Activated naive CD4-positive, alpha-beta T cell treated with anti-CD3 and anti-CD28 coated beads, Interleukin-2, amount 50 U/mL, for 24 hours (primary cell): ENCODE results near the gene SERAC1.

ENCODE experiments used
- H3K27ac Mint-ChIP-seq: one replicate; pipeline ENCODE4 v1.8.0; 2021; ENCODE audit warnings: mild to moderate bottlenecking, mixed read lengths
- H3K27me3 Mint-ChIP-seq: one replicate; pipeline ENCODE4 v1.8.0; 2021; ENCODE audit warnings: mixed read lengths
- H3K36me3 Mint-ChIP-seq: one replicate; pipeline ENCODE4 v1.8.0; 2021; ENCODE audit warnings: mixed read lengths
- H3K4me1 Mint-ChIP-seq: one replicate; pipeline ENCODE4 v1.8.0; 2021; ENCODE audit warnings: mixed read lengths
- H3K4me3 Mint-ChIP-seq: one replicate; pipeline ENCODE4 v1.8.0; 2021; ENCODE audit warnings: mild to moderate bottlenecking, mixed read lengths
- H3K9me3 Mint-ChIP-seq: one replicate; pipeline ENCODE4 v1.8.0; 2021; ENCODE audit warnings: mixed read lengths

SERAC1 gene

GRCh38 chr6:158064725-158065251 is 103.3 kb downstream of the SERAC1 start:
- no peak overlapping the region for H3K27ac Mint-ChIP-seq
- H3K27me3 Mint-ChIP-seq: no peaks in the 10 kb centered on the region
- H3K4me1 Mint-ChIP-seq: peaks cover 7% of the 10 kb centered on the region
- peaks cover 3% of the 10 kb centered on the region for H3K36me3 Mint-ChIP-seq
- H3K4me3 Mint-ChIP-seq: no peak overlapping the region
- no peaks in the 10 kb centered on the region for H3K9me3 Mint-ChIP-seq

GRCh38 chr6:158063736-158064135 is 104.3 kb downstream of the SERAC1 start:
- Mint-ChIP-seq H3K4me1 (peaks cover 13% of the 10 kb centered on the region), H3K4me3 (no peak overlapping the region), H3K9me3 (no peaks in the 10 kb centered on the region), H3K27me3 (no peaks in the 10 kb centered on the region), H3K36me3 (peaks cover 3% of the 10 kb centered on the region), H3K27ac (no peak overlapping the region)

- Mint-ChIP-seq H3K27me3 (no peaks in the 10 kb centered on the region), H3K4me1 (peaks cover 31% of the 10 kb centered on the region), H3K9me3 (no peaks in the 10 kb centered on the region), H3K4me3 (no peak overlapping the region), H3K27ac (no peak overlapping the region), H3K36me3 (peaks cover 7% of the 10 kb centered on the region)
These were observed 106.2 kb downstream of the SERAC1 start for GRCh38 chr6:158061709-158062461.

GRCh38 chr6:158061361-158061708 is 106.7 kb downstream of the SERAC1 start:
- Mint-ChIP-seq H3K27ac (no peak overlapping the region), H3K9me3 (no peaks in the 10 kb centered on the region), H3K4me3 (no peak overlapping the region), H3K27me3 (no peaks in the 10 kb centered on the region), H3K4me1 (peaks cover 31% of the 10 kb centered on the region), H3K36me3 (peaks cover 7% of the 10 kb centered on the region)

GRCh38 chr6:158060455-158061360 is 107.4 kb downstream of the SERAC1 start:
- Mint-ChIP-seq H3K27ac (peak overlapping the region; percentile 74), H3K36me3 (peaks cover 7% of the 10 kb centered on the region), H3K4me3 (no peak overlapping the region), H3K27me3 (no peaks in the 10 kb centered on the region), H3K9me3 (no peaks in the 10 kb centered on the region), H3K4me1 (peaks cover 31% of the 10 kb centered on the region)
